Activated CD4-positive, CD25-positive, alpha-beta regulatory T cell (primary cell): ENCODE data around the gene LMBR1L.

Source experiments
- DNase-seq, 4 experiments: peaks; one replicate each; lab custom pipeline; 2025; lab: John Stamatoyannopoulos, UW

LMBR1L gene

GRCh38 chr12:49054096-49054495 lies 56.6 kb downstream of the LMBR1L start:
- DNase-seq, result no peak

GRCh38 chr12:49052451-49053208 lies 58.0 kb downstream of the LMBR1L start:
- no peak for DNase-seq

GRCh38 chr12:49051777-49052438 lies 58.7 kb downstream of the LMBR1L start:
- DNase-seq, result no peak

GRCh38 chr12:49051373-49051764 lies 59.3 kb downstream of the LMBR1L start:
- DNase-seq, result no peak

GRCh38 chr12:49050507-49051372 lies 59.9 kb downstream of the LMBR1L start:
- DNase-seq, result no peak

- DNase-seq, result no peak
These were observed 61.0 kb downstream of the LMBR1L start for GRCh38 chr12:49049566-49050224.

- no peak for DNase-seq
These were observed 61.7 kb downstream of the LMBR1L start for GRCh38 chr12:49048953-49049352.
